HTR-8/SVneo (cell line): ENCODE results near the gene GPR176.

Experiments
- DNase-seq: peaks from one replicate; pipeline ENCODE4 v3.0.0; 2011; ENCODE audit warnings: low spot score, mixed read lengths; ENCODE audit not compliant: insufficient read length
- FAIRE-seq: peaks from 2 replicates; lab custom pipeline; 2011; peaks lifted over from hg19 to GRCh38; lab: Jason Lieb, UNC

GPR176 gene

GRCh38 chr15:39788800-39789565 lies 131.1 kb downstream of the GPR176 start:
- FAIRE-seq = no peak
- DNase-seq = no peak

- DNase-seq = no peak
- no peak for FAIRE-seq
Measured at GRCh38 chr15:39788108-39788507, 132.0 kb downstream of the GPR176 start.

- DNase-seq = no peak
- FAIRE-seq = no peak
Measured at GRCh38 chr15:39787479-39787878, 132.6 kb downstream of the GPR176 start.

- no peak for FAIRE-seq
- peak; percentile 34 for DNase-seq
Measured at GRCh38 chr15:39786447-39787056, 133.5 kb downstream of the GPR176 start.

GRCh38 chr15:39785841-39786240 lies 134.2 kb downstream of the GPR176 start:
- FAIRE-seq (no peak), DNase-seq (no peak)

- no peak for FAIRE-seq
- DNase-seq = no peak
Measured at GRCh38 chr15:39785139-39785538, 134.9 kb downstream of the GPR176 start.

GRCh38 chr15:39784638-39785037 lies 135.4 kb downstream of the GPR176 start:
- FAIRE-seq = no peak
- DNase-seq = no peak

- DNase-seq = no peak
- FAIRE-seq = no peak
Measured at GRCh38 chr15:39784125-39784524, 135.9 kb downstream of the GPR176 start.

- DNase-seq = no peak
- no peak for FAIRE-seq
Measured at GRCh38 chr15:39783244-39783820, 136.7 kb downstream of the GPR176 start.

- peak; percentile 96 for FAIRE-seq
- DNase-seq = peak; percentile 93
Measured at GRCh38 chr15:39782441-39783138, 137.5 kb downstream of the GPR176 start, which contains the start of gene FSIP1. Gene FSIP1 (minus strand): TSS chr15:39782841. CDS start chr15:39776524, 6,317 bp downstream.

- DNase-seq (no peak), FAIRE-seq (no peak)
Measured at GRCh38 chr15:39781967-39782302, 138.1 kb downstream of the GPR176 start.

- DNase-seq = no peak
- FAIRE-seq = no peak
Measured at GRCh38 chr15:39781147-39781966, 138.7 kb downstream of the GPR176 start.

GRCh38 chr15:39778021-39778420 lies 142.0 kb downstream of the GPR176 start:
- DNase-seq (no peak), FAIRE-seq (no peak)

GRCh38 chr15:39777496-39777895 lies 142.6 kb downstream of the GPR176 start:
- no peak for FAIRE-seq

GRCh38 chr15:39776068-39776467 lies 144.0 kb downstream of the GPR176 start:
- no peak for FAIRE-seq
- no peak for DNase-seq

More at GRCh38 chr15:39777496-39777895, 142.6 kb downstream of the GPR176 start:
- no peak for DNase-seq

GRCh38 chr15:39774688-39775267 lies 145.3 kb downstream of the GPR176 start:
- no peak for FAIRE-seq

GRCh38 chr15:39770748-39771689 lies 149.0 kb downstream of the GPR176 start:
- DNase-seq (peak; percentile 41), FAIRE-seq (no peak)

More at GRCh38 chr15:39774688-39775267, 145.3 kb downstream of the GPR176 start:
- DNase-seq = no peak

GRCh38 chr15:39767921-39768320 lies 152.1 kb downstream of the GPR176 start:
- FAIRE-seq = no peak
- no peak for DNase-seq
